HepG2 (cell line): ENCODE measurements around the gene GSDMA. TPM values are rescaled to one million over a fixed set of nuclear protein-coding genes. Genes with fewer than 3 reads are reported as not detected.

Experiments used
- CC2D1A ChIP-seq: sonication (generic); formaldehyde crosslinking; IDR thresholded peaks from 2 replicates; pipeline ENCODE4 v1.8.1; 2023; ENCODE audit warnings: mild to moderate bottlenecking, missing genetic modification reagents
- FOXO1 ChIP-seq: sonication (generic); formaldehyde crosslinking; IDR thresholded peaks from 2 replicates; pipeline ENCODE4 v1.4.0; 2020; ENCODE audit warnings: missing genetic modification reagents
- HNF4A ChIP-seq: sonication (generic); formaldehyde crosslinking; IDR thresholded peaks from 2 replicates; pipeline ENCODE4 v1.4.0; 2020; ENCODE audit warnings: missing genetic modification reagents
- HOXA3 ChIP-seq: sonication (generic); formaldehyde crosslinking; IDR thresholded peaks from 2 replicates; pipeline ENCODE4 v1.5.0; 2020; ENCODE audit warnings: missing genetic modification reagents
- MATR3 ChIP-seq: sonication (generic); formaldehyde crosslinking; IDR thresholded peaks from 2 replicates; pipeline ENCODE4 v1.4.0; 2020; ENCODE audit warnings: missing genetic modification reagents
- MIXL1 ChIP-seq: IDR thresholded peaks from 2 replicates; pipeline ENCODE4 v1.6.1; 2016
- MXD4 ChIP-seq: IDR thresholded peaks from 2 replicates; pipeline ENCODE4 v1.6.1; 2016; ENCODE audit warnings: mild to moderate bottlenecking, missing biosample characterization, missing genetic modification reagents
- POLR2A ChIP-seq, 2 experiments: IDR thresholded peaks; 2 replicates each; pipeline ENCODE4 v1.6.1; 2011; ENCODE audit warnings: low read depth in 2 of 2, low read length in 2 of 2, mild to moderate bottlenecking in 1 of 2, moderate library complexity in 1 of 2; ENCODE audit not compliant: insufficient read depth in 1 of 2
- RBM22 ChIP-seq: fragments of 200-400 bp; formaldehyde crosslinking; optimal IDR thresholded peaks from 2 replicates; pipeline ENCODE3; 2017; ENCODE audit warnings: mild to moderate bottlenecking, low read length, moderate library complexity
- TAF15 ChIP-seq: fragments of 200-400 bp; formaldehyde crosslinking; IDR thresholded peaks from one replicate; pipeline ENCODE4 v1.6.1; 2018; ENCODE audit warnings: mild to moderate bottlenecking, low read depth, low read length; ENCODE audit not compliant: poor library complexity, severe bottlenecking
- TOE1 ChIP-seq: sonication (generic); formaldehyde crosslinking; IDR thresholded peaks from 2 replicates; pipeline ENCODE4 v1.4.0; 2020; ENCODE audit warnings: mild to moderate bottlenecking, missing genetic modification reagents
- ZBTB3 ChIP-seq: sonication (generic); formaldehyde crosslinking; IDR thresholded peaks from 2 replicates; pipeline ENCODE4 v1.4.0; 2020; ENCODE audit warnings: low read depth, mild to moderate bottlenecking, moderate library complexity, missing genetic modification reagents, borderline replicate concordance
- ZC3H13 ChIP-seq: sonication (generic); formaldehyde crosslinking; IDR thresholded peaks from 2 replicates; pipeline ENCODE4 v1.8.1; 2023; ENCODE audit warnings: mild to moderate bottlenecking, missing genetic modification reagents, moderate library complexity
- ZFP1 ChIP-seq: IDR thresholded peaks from 2 replicates; pipeline ENCODE4 v1.6.1; 2016
- ZNF30 ChIP-seq: sonication (generic); formaldehyde crosslinking; IDR thresholded peaks from 2 replicates; pipeline ENCODE4 v1.5.0; 2020; ENCODE audit warnings: mild to moderate bottlenecking, missing genetic modification reagents
- ZNF460 ChIP-seq: sonication (generic); formaldehyde crosslinking; IDR thresholded peaks from 2 replicates; pipeline ENCODE4 v1.5.1; 2020; ENCODE audit warnings: missing genetic modification reagents, mild to moderate bottlenecking, borderline replicate concordance
- ZNF530 ChIP-seq: sonication (generic); formaldehyde crosslinking; IDR thresholded peaks from 2 replicates; pipeline ENCODE4 v1.5.0; 2020; ENCODE audit warnings: low read depth, mild to moderate bottlenecking, missing genetic modification reagents
- ZNF781 ChIP-seq: sonication (generic); formaldehyde crosslinking; IDR thresholded peaks from 2 replicates; pipeline ENCODE4 v1.5.1; 2020; ENCODE audit warnings: borderline replicate concordance, mild to moderate bottlenecking, missing genetic modification reagents; ENCODE audit errors: not compliant biosample characterization
- ZNF782 ChIP-seq: sonication (generic); formaldehyde crosslinking; IDR thresholded peaks from 2 replicates; pipeline ENCODE4 v1.4.0; 2020; ENCODE audit warnings: missing genetic modification reagents, mild to moderate bottlenecking, borderline replicate concordance
- ZSCAN30 ChIP-seq: sonication (generic); formaldehyde crosslinking; IDR thresholded peaks from 2 replicates; pipeline ENCODE4 v1.5.0; 2020; ENCODE audit warnings: mild to moderate bottlenecking, missing genetic modification reagents
- polyA plus RNA-seq, 8 experiments: library from polyadenylated mRNA; depleted of rRNA in 3 of 8; stranded (reverse) in 7 of 8; unstranded in 1 of 8; fragments of >200 nt; fragmentation: Illumina TruSeq in 4 of 8; extraction: Trizol in 4 of 8; gene quantifications; 2 replicates each; pipeline versions ENCODE4 v1.2.1 to v1.2.3, GENCODE V29; 2011 to 2016; ENCODE audit warnings: low read depth in 4 of 8, missing spikeins in 1 of 8, mixed read lengths in 1 of 8; ENCODE audit not compliant: insufficient read depth in 1 of 8
- total RNA-seq, 5 experiments: library from RNA; depleted of rRNA; stranded (reverse); fragments of >200 nt; fragmentation: Illumina TruSeq; extraction: Trizol; gene quantifications; 2 replicates each; pipeline ENCODE4 v1.2.3, GENCODE V29; 2016; ENCODE audit warnings: low read depth in 1 of 5
- TF ChIP-seq, protein P1 (sequence below): sonication (generic); formaldehyde crosslinking; IDR thresholded peaks from 2 replicates; pipeline ENCODE4 v1.9.0; 2021; ENCODE audit warnings: missing genetic modification reagents, borderline replicate concordance
- TF ChIP-seq, protein P2 (sequence below): sonication (generic); formaldehyde crosslinking; IDR thresholded peaks from 2 replicates; pipeline ENCODE4 v1.4.0; 2020; ENCODE audit warnings: missing genetic modification reagents
- TF ChIP-seq, protein P3 (sequence below): sonication (generic); formaldehyde crosslinking; IDR thresholded peaks from 2 replicates; pipeline ENCODE4 v1.9.0; 2021; ENCODE audit warnings: missing genetic modification reagents, borderline replicate concordance

Gene GSDMA
- total and polyA plus RNA-seq, 2 of the 13 experiments (the other 11 are each of a cell fraction or from before 2014, with no cell fraction given), result not detected

DNA sequence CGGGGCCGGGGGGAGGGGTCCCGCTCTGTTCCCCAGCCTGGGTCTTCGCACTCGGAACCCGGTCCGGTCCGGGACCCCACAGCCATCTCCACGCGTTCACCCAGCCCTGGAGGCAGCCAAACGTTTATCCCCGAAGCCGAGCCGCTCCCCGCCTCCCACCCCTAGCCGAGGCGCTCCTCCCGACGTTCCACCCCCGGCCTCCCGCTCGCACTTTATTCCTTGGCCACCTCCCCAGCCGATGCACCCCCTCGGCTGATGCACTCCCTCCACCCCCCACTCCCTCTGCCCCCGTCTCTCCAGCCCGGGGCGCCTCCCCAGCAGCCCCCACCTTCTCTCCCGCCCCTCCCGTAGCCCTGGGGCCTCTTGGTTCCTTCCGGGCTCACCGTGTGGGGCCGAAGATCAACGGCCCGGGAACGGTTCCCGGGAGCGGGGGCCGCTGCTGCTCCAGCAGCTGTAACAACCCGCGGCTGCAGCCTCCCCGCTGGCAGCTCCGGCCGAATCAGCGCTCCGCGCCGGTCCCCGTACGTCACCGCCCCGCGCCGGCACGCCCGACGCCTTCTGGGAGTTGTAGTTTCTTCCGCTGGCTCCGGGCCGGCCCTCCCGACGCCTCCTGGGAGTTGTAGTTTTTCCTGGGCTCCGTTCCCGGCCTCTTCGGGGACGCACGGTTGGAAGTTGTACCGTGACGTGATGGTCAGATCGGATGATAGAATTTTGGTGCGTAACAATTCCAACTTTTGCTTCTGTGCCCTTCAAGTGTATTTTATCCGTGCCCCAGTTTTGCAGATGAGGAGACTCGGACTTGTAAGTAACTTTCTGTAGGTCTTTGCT, 35.5 kb upstream of the GSDMA start, which contains the start of the genes LRRC3C and ORMDL3 (continued):
- peak; percentile 90; the same call in 1 of the 2 replicates for TF ChIP-seq ZFP1
- no peak; the same call in 1 of the 2 replicates for TF ChIP-seq ZNF782
- TF ChIP-seq HNF4A (CRISPR knock-in tag), result peak; percentile 46
- TF ChIP-seq, protein P1, sequence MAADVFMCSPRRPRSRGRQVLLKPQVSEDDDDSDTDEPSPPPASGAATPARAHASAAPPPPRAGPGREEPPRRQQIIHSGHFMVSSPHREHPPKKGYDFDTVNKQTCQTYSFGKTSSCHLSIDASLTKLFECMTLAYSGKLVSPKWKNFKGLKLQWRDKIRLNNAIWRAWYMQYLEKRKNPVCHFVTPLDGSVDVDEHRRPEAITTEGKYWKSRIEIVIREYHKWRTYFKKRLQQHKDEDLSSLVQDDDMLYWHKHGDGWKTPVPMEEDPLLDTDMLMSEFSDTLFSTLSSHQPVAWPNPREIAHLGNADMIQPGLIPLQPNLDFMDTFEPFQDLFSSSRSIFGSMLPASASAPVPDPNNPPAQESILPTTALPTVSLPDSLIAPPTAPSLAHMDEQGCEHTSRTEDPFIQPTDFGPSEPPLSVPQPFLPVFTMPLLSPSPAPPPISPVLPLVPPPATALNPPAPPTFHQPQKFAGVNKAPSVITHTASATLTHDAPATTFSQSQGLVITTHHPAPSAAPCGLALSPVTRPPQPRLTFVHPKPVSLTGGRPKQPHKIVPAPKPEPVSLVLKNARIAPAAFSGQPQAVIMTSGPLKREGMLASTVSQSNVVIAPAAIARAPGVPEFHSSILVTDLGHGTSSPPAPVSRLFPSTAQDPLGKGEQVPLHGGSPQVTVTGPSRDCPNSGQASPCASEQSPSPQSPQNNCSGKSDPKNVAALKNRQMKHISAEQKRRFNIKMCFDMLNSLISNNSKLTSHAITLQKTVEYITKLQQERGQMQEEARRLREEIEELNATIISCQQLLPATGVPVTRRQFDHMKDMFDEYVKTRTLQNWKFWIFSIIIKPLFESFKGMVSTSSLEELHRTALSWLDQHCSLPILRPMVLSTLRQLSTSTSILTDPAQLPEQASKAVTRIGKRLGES (CRISPR knock-in tag), result no peak
- TF ChIP-seq RBM22, result no peak
- TF ChIP-seq MATR3 (CRISPR knock-in tag), result no peak
- TF ChIP-seq MIXL1 (CRISPR knock-in tag), result peak; percentile 83
- 0 out of 2 replicates have a peak, but pooled peaks have one; percentile 45 for TF ChIP-seq ZC3H13
- TF ChIP-seq MXD4 (CRISPR knock-in tag), result 0 out of 2 replicates have a peak, but pooled peaks have one; percentile 68
- TF ChIP-seq TAF15, result peak; percentile 3
- TF ChIP-seq ZSCAN30 (CRISPR knock-in tag), result peak; percentile 64; the same call in 1 of the 2 replicates
- no peak for TF ChIP-seq ZNF30
- no peak; the same call in 1 of the 2 replicates for TF ChIP-seq ZNF460 (CRISPR knock-in tag)
- 0 out of 2 replicates have a peak, but pooled peaks have one; percentile 38 for TF ChIP-seq TOE1 (CRISPR knock-in tag)
- TF ChIP-seq, protein P2, sequence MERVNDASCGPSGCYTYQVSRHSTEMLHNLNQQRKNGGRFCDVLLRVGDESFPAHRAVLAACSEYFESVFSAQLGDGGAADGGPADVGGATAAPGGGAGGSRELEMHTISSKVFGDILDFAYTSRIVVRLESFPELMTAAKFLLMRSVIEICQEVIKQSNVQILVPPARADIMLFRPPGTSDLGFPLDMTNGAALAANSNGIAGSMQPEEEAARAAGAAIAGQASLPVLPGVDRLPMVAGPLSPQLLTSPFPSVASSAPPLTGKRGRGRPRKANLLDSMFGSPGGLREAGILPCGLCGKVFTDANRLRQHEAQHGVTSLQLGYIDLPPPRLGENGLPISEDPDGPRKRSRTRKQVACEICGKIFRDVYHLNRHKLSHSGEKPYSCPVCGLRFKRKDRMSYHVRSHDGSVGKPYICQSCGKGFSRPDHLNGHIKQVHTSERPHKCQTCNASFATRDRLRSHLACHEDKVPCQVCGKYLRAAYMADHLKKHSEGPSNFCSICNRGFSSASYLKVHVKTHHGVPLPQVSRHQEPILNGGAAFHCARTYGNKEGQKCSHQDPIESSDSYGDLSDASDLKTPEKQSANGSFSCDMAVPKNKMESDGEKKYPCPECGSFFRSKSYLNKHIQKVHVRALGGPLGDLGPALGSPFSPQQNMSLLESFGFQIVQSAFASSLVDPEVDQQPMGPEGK (CRISPR knock-in tag), result peak; percentile 75
- peak; percentile 46 to 86 for TF ChIP-seq POLR2A (IDR thresholded peaks at IDR 0.05; ENCODE audit: insufficient read depth in 1 of 2, low read depth in 2 of 2, low read length in 2 of 2)
- TF ChIP-seq FOXO1 (CRISPR knock-in tag), result peak; percentile 78
- no peak for TF ChIP-seq ZNF781
- TF ChIP-seq ZNF530, result no peak
- TF ChIP-seq ZBTB3 (CRISPR knock-in tag), result 0 out of 2 replicates have a peak, but pooled peaks have one; percentile 79
- TF ChIP-seq, protein P3, sequence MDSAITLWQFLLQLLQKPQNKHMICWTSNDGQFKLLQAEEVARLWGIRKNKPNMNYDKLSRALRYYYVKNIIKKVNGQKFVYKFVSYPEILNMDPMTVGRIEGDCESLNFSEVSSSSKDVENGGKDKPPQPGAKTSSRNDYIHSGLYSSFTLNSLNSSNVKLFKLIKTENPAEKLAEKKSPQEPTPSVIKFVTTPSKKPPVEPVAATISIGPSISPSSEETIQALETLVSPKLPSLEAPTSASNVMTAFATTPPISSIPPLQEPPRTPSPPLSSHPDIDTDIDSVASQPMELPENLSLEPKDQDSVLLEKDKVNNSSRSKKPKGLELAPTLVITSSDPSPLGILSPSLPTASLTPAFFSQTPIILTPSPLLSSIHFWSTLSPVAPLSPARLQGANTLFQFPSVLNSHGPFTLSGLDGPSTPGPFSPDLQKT (CRISPR knock-in tag), result 0 out of 2 replicates have a peak, but pooled peaks have one; percentile 12
- TF ChIP-seq CC2D1A (CRISPR knock-in tag), result no peak
- peak; percentile 98 for TF ChIP-seq HOXA3 (CRISPR knock-in tag)
